Adipocyte (in vitro differentiated cells): Measurements from ENCODE around the gene RHBDF1.

Source experiments
- DNase-seq: peaks from one replicate; pipeline ENCODE4 v3.0.0-alpha.2; 2015; ENCODE audit warnings: low read depth
- H3K27me3 ChIP-seq: replicated peaks from 2 replicates; pipeline ENCODE4 v1.7.0; 2013; ENCODE audit warnings: mild to moderate bottlenecking, low read length, moderate library complexity; ENCODE audit not compliant: control insufficient read depth, insufficient read depth
- H3K36me3 ChIP-seq: 2 replicates; pipeline ENCODE4 v1.7.0; 2013; ENCODE audit warnings: low read length, mild to moderate bottlenecking, moderate library complexity; ENCODE audit not compliant: control insufficient read depth, insufficient read depth, severe bottlenecking
- H3K4me1 ChIP-seq: 2 replicates; pipeline ENCODE4 v1.7.0; 2013; ENCODE audit warnings: mild to moderate bottlenecking, low read length, moderate library complexity; ENCODE audit not compliant: control insufficient read depth, insufficient read depth
- H3K4me3 ChIP-seq: 2 replicates; pipeline ENCODE4 v1.7.0; 2013; ENCODE audit warnings: mild to moderate bottlenecking, low read length, moderate library complexity
- H3K9ac ChIP-seq: 2 replicates; pipeline ENCODE4 v1.7.0; 2013; ENCODE audit warnings: mild to moderate bottlenecking, low read length, moderate library complexity
- H3K9me3 ChIP-seq: 2 replicates; pipeline ENCODE4 v1.7.0; 2013; ENCODE audit warnings: mild to moderate bottlenecking, low read length, moderate library complexity; ENCODE audit not compliant: control insufficient read depth

RHBDF1 gene

DNA sequence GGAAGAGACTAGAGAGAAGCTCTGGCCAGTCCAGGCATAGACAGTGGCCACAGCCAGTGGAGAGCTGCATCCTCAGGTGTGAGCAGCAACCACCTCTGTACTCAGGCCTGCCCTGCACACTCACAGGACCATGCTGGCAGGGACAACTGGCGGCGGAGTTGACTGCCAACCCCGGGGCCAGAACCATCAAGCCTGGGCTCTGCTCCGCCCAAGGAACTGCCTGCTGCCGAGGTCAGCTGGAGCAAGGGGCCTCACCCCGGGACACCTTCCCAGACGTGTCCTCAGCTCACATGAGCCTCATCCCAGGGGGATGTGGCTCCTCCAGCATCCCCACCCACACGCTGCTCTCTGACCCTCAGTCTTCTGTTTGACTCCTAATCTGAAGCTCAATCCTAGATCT, 3.2 kb downstream of the RHBDF1 start:
- peaks cover 7% of the 10 kb centered on the region for H3K36me3 ChIP-seq
- H3K9ac ChIP-seq = peak overlapping the region; percentile 86
- no peaks in the 10 kb centered on the region for H3K9me3 ChIP-seq

DNA sequence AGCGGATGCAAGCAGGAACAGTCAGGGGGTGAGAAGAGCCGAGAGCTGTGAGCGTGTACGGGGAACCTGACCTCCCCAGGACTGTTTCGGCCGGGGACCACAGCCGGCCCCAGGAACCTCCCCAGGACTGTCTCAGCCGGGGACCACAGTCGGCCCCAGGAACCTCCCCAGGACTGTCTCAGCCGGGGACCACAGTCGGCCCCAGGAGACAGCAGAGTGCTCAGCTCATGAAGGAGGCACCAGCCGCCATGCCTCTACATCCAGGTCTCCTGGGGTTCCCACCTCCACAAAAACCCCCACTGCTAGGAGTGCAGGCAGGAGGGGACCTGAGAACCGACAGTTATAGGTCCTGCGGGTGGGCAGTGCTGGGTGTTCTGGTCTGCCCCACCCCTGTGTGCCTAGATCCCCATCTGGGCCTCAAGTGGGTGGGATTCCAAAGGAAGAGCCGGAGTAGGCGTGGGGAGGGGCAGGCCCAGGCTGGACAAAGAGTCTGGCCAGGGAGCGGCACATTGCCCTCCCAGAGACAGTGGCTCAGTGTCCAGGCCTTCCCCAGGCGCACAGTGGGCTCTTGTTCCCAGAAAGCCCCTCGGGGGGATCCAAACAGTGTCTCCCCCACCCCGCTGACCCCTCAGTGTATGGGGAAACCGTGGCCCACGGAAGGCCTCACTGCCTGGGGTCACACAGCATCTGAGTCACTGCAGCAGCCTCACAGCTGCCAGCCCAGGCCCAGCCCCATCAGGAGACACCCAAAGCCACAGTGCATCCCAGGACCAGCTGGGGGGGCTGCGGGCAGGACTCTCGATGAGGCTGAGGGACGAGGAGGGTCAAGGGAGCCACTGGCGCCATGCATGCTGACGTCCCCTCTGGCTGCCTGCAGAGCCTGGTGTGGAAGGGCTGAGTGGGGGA, 4.3 kb downstream of the RHBDF1 start:
- Histone ChIP-seq H3K9ac (peak overlapping the region; percentile 55), H3K4me1 (peaks cover 60% of the 10 kb centered on the region), H3K4me3 (no peak overlapping the region), H3K36me3 (peaks cover 16% of the 10 kb centered on the region), H3K9me3 (no peaks in the 10 kb centered on the region), H3K27me3 (no peaks in the 10 kb centered on the region)
- peak; percentile 55 for DNase-seq

More for the DNA sequence above, 3.2 kb downstream of the RHBDF1 start:
- Histone ChIP-seq H3K27me3 (no peaks in the 10 kb centered on the region), H3K4me3 (no peak overlapping the region), H3K4me1 (peaks cover 60% of the 10 kb centered on the region)
- DNase-seq = no peak

DNA sequence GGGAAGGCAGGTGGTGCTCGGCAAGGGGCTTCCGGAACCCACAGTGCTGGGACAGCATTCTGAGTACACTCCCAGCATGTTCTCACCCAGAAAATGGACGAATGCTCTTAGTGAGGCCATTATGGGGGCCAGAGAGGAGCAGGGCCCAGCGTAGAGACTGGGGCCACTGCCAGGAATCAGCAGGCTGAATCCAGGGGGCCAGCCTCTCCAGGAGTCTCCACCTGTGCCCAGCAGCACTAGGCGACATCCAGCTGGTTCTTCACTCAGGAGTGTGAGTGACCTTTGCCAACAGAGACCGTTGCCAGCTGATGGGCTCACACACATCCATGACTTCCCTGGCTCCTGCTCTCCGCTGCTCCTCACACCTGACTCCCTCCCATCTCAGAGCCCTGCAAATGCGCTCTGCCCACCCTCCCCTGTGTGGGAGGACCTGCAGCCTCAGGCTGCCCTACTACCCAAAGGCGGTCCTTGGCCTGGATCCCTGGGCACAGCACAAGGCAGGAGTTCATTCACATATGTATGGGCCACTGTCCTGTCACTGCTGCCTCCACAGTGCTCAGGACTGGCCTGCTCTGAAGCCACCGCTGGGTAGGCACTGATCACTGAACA, 5.1 kb downstream of the RHBDF1 start:
- H3K9ac ChIP-seq = peak overlapping the region; percentile 55
- no peaks in the 10 kb centered on the region for H3K9me3 ChIP-seq
- H3K4me3 ChIP-seq = no peak overlapping the region
- H3K4me1 ChIP-seq = peaks cover 56% of the 10 kb centered on the region
- peaks cover 24% of the 10 kb centered on the region for H3K36me3 ChIP-seq
- H3K27me3 ChIP-seq = no peaks in the 10 kb centered on the region
- DNase-seq = no peak

DNA sequence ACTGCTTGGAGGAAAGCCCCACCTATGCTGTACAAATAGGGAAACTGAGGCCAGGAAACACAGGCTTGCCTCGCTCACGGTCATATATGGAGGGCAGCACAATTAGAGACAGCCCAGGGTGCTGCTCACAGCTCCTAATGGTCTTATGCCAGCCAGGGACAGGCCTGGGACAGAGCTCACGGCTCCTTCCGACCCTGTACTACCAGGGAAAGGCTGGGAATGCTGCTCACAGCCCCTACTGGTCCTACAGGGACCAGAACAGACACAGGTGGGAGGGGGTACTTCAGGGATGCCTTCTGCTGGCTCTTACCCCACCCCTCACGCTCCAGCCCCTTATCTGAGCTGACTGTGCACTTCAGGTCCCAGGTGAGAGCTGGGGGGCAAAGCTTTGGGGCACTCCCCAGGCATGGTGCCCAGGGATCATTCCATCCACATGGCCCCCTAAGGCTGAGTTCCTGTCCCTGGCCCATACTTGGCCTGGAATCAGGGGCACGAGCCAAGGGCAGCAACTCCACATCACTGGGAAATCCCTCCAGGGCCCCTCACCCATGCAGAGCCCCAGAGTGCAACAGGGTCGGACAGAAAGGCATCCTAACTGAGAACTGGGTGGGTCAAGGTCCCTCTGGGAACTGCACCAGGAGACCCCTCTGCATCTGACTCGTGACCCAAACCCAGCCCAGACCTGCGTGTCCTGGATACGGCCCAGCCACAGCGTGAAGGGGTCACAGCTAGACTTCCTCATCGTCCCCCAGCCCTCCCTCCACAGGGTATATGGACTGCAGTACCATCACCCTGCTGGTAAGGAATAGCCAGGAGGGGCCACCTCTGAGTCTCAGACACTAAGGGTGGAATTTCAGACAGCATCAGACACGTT, 5.9 kb downstream of the RHBDF1 start:
- H3K36me3 ChIP-seq = peaks cover 31% of the 10 kb centered on the region
- H3K4me3 ChIP-seq = no peak overlapping the region
- no peaks in the 10 kb centered on the region for H3K9me3 ChIP-seq
- peak overlapping the region; percentile 55 for H3K9ac ChIP-seq
- no peak for DNase-seq
- peaks cover 56% of the 10 kb centered on the region for H3K4me1 ChIP-seq
- no peaks in the 10 kb centered on the region for H3K27me3 ChIP-seq

DNA sequence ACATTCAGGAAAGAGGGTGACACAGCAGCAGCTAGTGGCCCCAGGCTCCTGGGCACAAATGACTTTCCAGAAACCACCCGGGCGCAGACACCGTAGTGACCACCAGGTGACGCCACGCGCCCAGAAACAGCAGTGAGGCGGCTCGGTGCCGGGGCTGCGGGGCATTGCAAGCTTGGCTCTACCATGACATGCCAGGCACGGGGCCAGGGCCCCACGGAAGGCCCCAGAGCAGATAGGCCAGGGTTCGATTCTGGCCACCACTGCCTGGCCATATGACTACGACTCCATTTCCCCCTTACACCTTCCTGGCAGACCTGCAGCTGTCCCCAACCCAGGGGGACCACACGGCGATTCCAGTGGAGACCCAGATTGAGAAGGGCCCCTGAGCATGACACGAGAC, 6.7 kb downstream of the RHBDF1 start:
- H3K27me3 ChIP-seq = no peaks in the 10 kb centered on the region
- peaks cover 34% of the 10 kb centered on the region for H3K36me3 ChIP-seq
- H3K9ac ChIP-seq = peak overlapping the region; percentile 11
- peak; percentile 91 for DNase-seq
- no peak overlapping the region for H3K4me3 ChIP-seq
- H3K4me1 ChIP-seq = peaks cover 49% of the 10 kb centered on the region
- H3K9me3 ChIP-seq = no peaks in the 10 kb centered on the region

DNA sequence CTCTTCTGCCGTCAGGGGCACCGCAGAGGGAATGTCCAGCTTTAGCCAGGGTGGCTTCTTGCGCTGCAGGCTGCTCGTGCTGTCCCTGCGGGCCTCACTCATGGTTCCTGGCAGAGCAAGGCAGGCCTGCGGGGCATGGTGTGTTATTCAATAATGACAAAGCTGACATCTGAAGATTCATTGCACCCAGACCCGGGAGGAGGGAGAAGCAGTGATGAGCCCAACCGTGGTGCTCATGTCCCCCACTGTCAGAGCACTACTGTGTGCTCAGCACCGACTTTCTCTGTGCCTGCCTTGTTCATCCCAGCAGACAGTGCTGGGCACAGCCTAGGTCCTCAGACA, 7.5 kb downstream of the RHBDF1 start:
- H3K27me3 ChIP-seq = no peaks in the 10 kb centered on the region
- no peak for DNase-seq
- peaks cover 41% of the 10 kb centered on the region for H3K4me1 ChIP-seq
- H3K9me3 ChIP-seq = no peaks in the 10 kb centered on the region
- no peak overlapping the region for H3K9ac ChIP-seq
- no peak overlapping the region for H3K4me3 ChIP-seq
- peaks cover 42% of the 10 kb centered on the region for H3K36me3 ChIP-seq

DNA sequence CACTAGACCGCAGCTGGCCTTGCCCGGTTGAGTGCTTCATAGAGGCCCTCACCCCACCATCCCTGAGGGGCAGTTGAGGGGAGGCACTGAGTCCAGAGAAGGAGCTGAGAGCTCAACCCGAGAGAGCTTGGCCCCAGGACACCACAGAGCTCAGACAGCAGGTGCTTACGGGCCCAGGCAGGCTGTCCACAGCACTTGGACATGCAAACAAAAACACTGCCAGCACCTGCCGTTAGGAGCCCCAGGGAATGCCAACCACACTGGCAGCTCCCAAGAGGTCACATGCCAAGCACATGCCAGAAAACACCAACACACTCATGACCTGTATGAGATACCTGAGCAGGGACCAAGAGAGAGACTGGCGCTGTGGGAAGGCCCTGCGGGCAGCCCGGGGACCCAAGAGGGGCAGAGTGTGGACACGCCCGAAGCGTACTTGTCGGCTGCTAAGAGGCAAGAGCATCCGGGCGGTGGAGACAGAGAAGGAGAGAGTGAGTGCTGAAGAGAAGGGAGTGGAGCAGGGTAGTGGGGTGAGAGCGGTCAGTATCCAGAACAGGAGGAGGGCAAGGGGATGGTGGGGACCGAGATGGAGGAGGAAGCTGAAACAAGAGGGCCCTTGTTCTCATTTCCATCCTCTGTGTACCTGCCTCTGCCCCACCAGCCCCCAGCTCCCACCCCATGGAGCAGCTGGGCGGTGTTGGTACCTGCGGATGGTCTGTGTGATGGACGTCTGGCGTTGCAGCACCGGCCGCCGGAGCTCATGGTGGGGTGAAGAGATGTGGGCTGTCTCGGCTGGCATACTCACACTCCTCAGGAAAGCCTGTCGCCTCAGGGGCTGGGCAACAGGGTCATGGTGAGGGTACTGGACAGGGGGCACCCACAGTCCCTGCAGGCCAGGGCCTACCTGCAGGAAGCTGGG, 8.2 kb downstream of the RHBDF1 start:
- Histone ChIP-seq H3K4me3 (no peak overlapping the region), H3K36me3 (peaks cover 49% of the 10 kb centered on the region), H3K9me3 (no peaks in the 10 kb centered on the region), H3K27me3 (no peaks in the 10 kb centered on the region), H3K4me1 (peaks cover 34% of the 10 kb centered on the region), H3K9ac (no peak overlapping the region)
- DNase-seq = no peak

DNA sequence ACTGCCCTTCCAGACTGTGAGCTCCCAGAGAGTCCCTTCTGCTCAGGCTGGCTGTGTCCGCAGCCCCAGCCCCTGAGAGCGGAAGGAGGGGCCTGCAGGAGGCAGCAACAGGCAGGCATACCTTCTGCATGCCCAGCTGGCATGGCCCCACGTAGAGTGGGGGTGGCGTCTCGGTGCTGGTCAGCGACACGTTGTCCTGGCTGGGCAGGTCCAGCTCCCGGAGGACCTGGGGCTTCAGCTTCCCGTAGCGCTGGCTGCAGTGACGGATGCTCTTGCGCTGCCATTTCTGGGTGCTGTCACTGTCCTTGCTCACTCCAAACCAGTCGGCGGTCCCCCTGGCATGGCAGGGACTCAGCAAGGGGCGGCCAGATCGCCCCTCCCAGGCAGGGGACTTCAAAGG, 9.0 kb downstream of the RHBDF1 start:
- Histone ChIP-seq H3K4me3 (no peak overlapping the region), H3K36me3 (peaks cover 56% of the 10 kb centered on the region), H3K4me1 (peaks cover 26% of the 10 kb centered on the region), H3K9ac (no peak overlapping the region), H3K9me3 (no peaks in the 10 kb centered on the region), H3K27me3 (no peaks in the 10 kb centered on the region)
- no peak for DNase-seq

DNA sequence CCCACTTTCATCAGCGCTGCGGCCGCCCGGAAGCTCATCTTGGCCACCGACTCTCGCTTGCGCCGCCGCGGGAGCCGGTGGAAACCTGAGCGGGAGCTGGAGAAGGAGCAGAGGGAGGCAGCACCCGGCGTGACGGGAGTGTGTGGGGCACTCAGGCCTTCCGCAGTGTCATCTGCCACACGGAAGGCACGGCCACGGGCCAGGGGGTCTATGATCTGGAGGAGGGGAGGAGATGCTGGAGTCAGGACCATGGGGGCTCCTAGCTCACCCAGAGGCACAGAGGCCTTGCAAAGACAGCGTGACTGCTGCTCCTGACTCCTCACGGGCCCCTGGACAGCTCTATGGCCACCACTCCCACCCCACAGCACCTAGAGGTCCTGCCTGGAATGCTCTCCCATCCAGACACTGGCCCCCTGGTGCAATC, 9.5 kb downstream of the RHBDF1 start:
- Histone ChIP-seq H3K4me3 (no peak overlapping the region), H3K4me1 (peaks cover 24% of the 10 kb centered on the region), H3K9ac (no peak overlapping the region), H3K36me3 (peaks cover 61% of the 10 kb centered on the region), H3K27me3 (no peaks in the 10 kb centered on the region), H3K9me3 (no peaks in the 10 kb centered on the region)
- no peak for DNase-seq

DNA sequence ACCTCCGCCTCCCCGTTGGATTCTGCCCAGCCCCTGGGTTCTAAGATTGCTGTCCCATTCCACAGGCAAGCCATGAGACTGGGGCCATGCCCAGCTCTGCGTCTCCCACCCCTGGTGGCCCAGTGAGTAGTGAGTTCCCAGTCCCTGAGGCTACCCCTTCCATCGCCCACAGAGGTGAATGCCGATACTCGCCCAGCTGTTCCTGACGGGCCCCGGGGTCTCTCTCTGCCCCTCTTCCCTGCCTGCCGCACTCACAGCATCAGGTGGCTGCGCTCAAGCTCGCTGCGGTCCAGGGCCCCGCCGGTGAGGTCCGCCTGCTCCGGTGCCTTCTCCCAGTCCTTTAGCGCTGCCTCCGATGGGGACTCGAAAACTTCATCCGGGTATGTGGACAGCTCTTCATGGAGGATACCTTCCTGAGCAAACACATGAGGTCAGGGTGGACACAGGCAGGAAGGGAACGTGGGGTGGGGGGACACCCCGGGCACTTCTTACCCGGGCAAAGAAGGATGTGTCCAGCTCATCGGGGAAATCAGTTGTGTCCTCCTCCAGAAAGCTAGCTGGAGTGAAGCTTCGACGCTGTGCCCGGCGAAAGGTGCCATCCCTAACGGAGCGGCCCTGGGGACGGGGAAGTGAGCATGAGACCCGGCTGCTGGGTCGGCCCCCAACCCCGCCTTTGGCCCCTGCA, 10.0 kb downstream of the RHBDF1 start:
- H3K27me3 ChIP-seq = no peaks in the 10 kb centered on the region
- H3K4me3 ChIP-seq = no peak overlapping the region
- H3K9me3 ChIP-seq = no peaks in the 10 kb centered on the region
- H3K36me3 ChIP-seq = peaks cover 64% of the 10 kb centered on the region
- no peak overlapping the region for H3K9ac ChIP-seq
- DNase-seq = no peak
- H3K4me1 ChIP-seq = peaks cover 22% of the 10 kb centered on the region
